Liver (tissue), 9 donors: ENCODE data around the gene BCAT1. TPM values are rescaled to one million over a fixed set of nuclear protein-coding genes. Genes with fewer than 3 reads are reported as not detected.

Experiments
- DNase-seq: peaks from one replicate; pipeline ENCODE4 v3.0.0-alpha.2; 2017; ENCODE audit warnings: low spot score
- H3K27ac ChIP-seq, 2 donors: one replicate each; pipeline ENCODE4 v1.7.0; 2013; ENCODE audit warnings: inconsistent platforms in 2 of 2, low read length in 2 of 2, control low read depth in 1 of 2, low read depth in 1 of 2, mild to moderate bottlenecking in 1 of 2
- H3K27me3 ChIP-seq, 4 donors: one replicate each; pipeline versions ENCODE4 v1.6.1 to v1.7.0; 2013; ENCODE audit warnings: low read length in 3 of 4, inconsistent platforms in 1 of 4, mild to moderate bottlenecking in 1 of 4, moderate library complexity in 1 of 4; ENCODE audit not compliant: control insufficient read depth in 4 of 4, insufficient read depth in 4 of 4
- H3K36me3 ChIP-seq, 4 donors: one replicate each; pipeline versions ENCODE4 v1.6.1 to v1.7.0; 2013; ENCODE audit warnings: low read length in 3 of 4, mild to moderate bottlenecking in 3 of 4, low read depth in 1 of 4, moderate library complexity in 1 of 4; ENCODE audit not compliant: control insufficient read depth in 4 of 4, insufficient read depth in 3 of 4
- H3K4me1 ChIP-seq, 4 donors: one replicate each; pipeline versions ENCODE4 v1.6.1 to v1.7.0; 2013; ENCODE audit warnings: low read length in 3 of 4, mild to moderate bottlenecking in 3 of 4, moderate library complexity in 1 of 4; ENCODE audit not compliant: control insufficient read depth in 4 of 4, insufficient read depth in 4 of 4
- H3K4me3 ChIP-seq, 3 donors: one replicate each; pipeline versions ENCODE4 v1.6.1 to v1.7.0; 2013; ENCODE audit warnings: low read length in 3 of 3, control low read depth in 1 of 3, low read depth in 1 of 3, mild to moderate bottlenecking in 1 of 3
- H3K9ac ChIP-seq, 2 donors: one replicate each; pipeline ENCODE4 v1.7.0; 2013; ENCODE audit warnings: low read length in 2 of 2, mild to moderate bottlenecking in 2 of 2, moderate library complexity in 2 of 2, control low read depth in 1 of 2, low read depth in 1 of 2
- H3K9me3 ChIP-seq, 4 donors: one replicate each; pipeline versions ENCODE4 v1.6.1 to v1.7.0; 2013; ENCODE audit warnings: low read length in 3 of 4; ENCODE audit not compliant: control insufficient read depth in 4 of 4
- FOXA1 ChIP-seq: IDR thresholded peaks from 2 replicates; pipeline ENCODE4 v1.6.1; 2016; ENCODE audit warnings: antibody characterized with exemption
- HNF4A ChIP-seq, 2 donors: conservative IDR thresholded peaks; 2 replicates each; pipeline ENCODE4 v1.6.1; 2016; ENCODE audit warnings: antibody characterized with exemption in 2 of 2, mild to moderate bottlenecking in 2 of 2
- JUND ChIP-seq, 2 donors: IDR thresholded peaks; 2 replicates each; pipeline ENCODE4 v1.6.1; 2016; ENCODE audit warnings: antibody characterized with exemption in 2 of 2
- RXRA ChIP-seq, 2 donors: IDR thresholded peaks; 2 replicates each; pipeline ENCODE4 v1.6.1; 2017 to 2018; ENCODE audit warnings: antibody characterized with exemption in 2 of 2, mild to moderate bottlenecking in 1 of 2
- SP1 ChIP-seq: IDR thresholded peaks from 2 replicates; pipeline ENCODE4 v1.6.1; 2018; ENCODE audit warnings: antibody characterized with exemption, mild to moderate bottlenecking
- TAF1 ChIP-seq: conservative IDR thresholded peaks from 2 replicates; pipeline ENCODE4 v1.6.1; 2016; ENCODE audit warnings: antibody characterized with exemption, mild to moderate bottlenecking
- YY1 ChIP-seq: IDR thresholded peaks from 2 replicates; pipeline ENCODE4 v1.6.1; 2016; ENCODE audit warnings: antibody characterized with exemption, mild to moderate bottlenecking
- whole genome bisulfite sequencing: extraction: QIAGEN DNeasy Blood & Tissue Kit; methylation state at CpG from one replicate; pipeline ENCODE4 v1.1.7; 2013; 5-methylcytosine and 5-hydroxymethylcytosine counted together
- polyA plus RNA-seq, 2 donors: library from polyadenylated mRNA; stranded (reverse) in 1 of 2; unstranded in 1 of 2; fragments of 200-250 nt in 1 of 2; fragments of >200 nt in 1 of 2; fragmentation: Nextera tagmentation in 1 of 2; extraction: Ambion mirVana in 1 of 2; gene quantifications; one replicate each; pipeline versions ENCODE4 v1.2.1 to v1.2.3, GENCODE V29; 2013 to 2015
- total RNA-seq, 2 donors: library from RNA; depleted of rRNA; stranded (reverse); fragments of >200 nt; gene quantifications; one replicate each; pipeline ENCODE4 v1.2.3, GENCODE V29; 2014
- TF ChIP-seq, protein P1 (sequence below): IDR thresholded peaks from 2 replicates; pipeline ENCODE4 v1.6.1; 2016; ENCODE audit warnings: antibody characterized with exemption, mild to moderate bottlenecking
- TF ChIP-seq, protein P2 (sequence below): fragments of 150-350 bp; IDR thresholded peaks from 2 replicates; pipeline ENCODE4 v1.5.1; 2017; ENCODE audit warnings: improper control_type of control experiment, low read depth, low read length; ENCODE audit not compliant: missing input control
- TF ChIP-seq, protein P3 (sequence below): IDR thresholded peaks from 2 replicates; pipeline ENCODE4 v1.6.1; 2016; ENCODE audit warnings: antibody characterized with exemption
- TF ChIP-seq, protein P4 (sequence below): IDR thresholded peaks from 2 replicates; pipeline ENCODE4 v1.6.1; 2016; ENCODE audit warnings: antibody characterized with exemption
- TF ChIP-seq, protein P5 (sequence below): IDR thresholded peaks from 2 replicates; pipeline ENCODE4 v1.6.1; 2016; ENCODE audit warnings: antibody characterized with exemption
- donor health status: healthy.
- donor health status: healthy.
- donor health status: healthy.
- donor health status: healthy.
- donor health status: healthy.

The BCAT1 gene
- total and polyA plus RNA-seq, 4 donors, result 0.14 to 10.0 (median 0.85) TPM

- H3K9ac ChIP-seq, result no peak overlapping the region
- WGBS, result 91% methylated on average over 3 of the region's 3 CpGs
- H3K27ac ChIP-seq, result no peak overlapping the region
- no peaks in the 10 kb centered on the region for H3K36me3 ChIP-seq
- peaks cover 0 to 2% (median 0%) of the 10 kb centered on the region in 4 donors for H3K27me3 ChIP-seq
- no peak overlapping the region for H3K4me3 ChIP-seq
- H3K9me3 ChIP-seq, result no peaks in the 10 kb centered on the region
- DNase-seq, result no peak
- H3K4me1 ChIP-seq, result no peaks in the 10 kb centered on the region
- TF ChIP-seq FOXA1 (no peak), YY1 (no peak), TAF1 (no peak), SP1 (no peak), RXRA (IDR thresholded peaks at IDR 0.05) (no peak), JUND (IDR thresholded peaks at IDR 0.05) (no peak), HNF4A (conservative IDR thresholded peaks at IDR 0.05) (no peak)
- TF ChIP-seq, protein P1, sequence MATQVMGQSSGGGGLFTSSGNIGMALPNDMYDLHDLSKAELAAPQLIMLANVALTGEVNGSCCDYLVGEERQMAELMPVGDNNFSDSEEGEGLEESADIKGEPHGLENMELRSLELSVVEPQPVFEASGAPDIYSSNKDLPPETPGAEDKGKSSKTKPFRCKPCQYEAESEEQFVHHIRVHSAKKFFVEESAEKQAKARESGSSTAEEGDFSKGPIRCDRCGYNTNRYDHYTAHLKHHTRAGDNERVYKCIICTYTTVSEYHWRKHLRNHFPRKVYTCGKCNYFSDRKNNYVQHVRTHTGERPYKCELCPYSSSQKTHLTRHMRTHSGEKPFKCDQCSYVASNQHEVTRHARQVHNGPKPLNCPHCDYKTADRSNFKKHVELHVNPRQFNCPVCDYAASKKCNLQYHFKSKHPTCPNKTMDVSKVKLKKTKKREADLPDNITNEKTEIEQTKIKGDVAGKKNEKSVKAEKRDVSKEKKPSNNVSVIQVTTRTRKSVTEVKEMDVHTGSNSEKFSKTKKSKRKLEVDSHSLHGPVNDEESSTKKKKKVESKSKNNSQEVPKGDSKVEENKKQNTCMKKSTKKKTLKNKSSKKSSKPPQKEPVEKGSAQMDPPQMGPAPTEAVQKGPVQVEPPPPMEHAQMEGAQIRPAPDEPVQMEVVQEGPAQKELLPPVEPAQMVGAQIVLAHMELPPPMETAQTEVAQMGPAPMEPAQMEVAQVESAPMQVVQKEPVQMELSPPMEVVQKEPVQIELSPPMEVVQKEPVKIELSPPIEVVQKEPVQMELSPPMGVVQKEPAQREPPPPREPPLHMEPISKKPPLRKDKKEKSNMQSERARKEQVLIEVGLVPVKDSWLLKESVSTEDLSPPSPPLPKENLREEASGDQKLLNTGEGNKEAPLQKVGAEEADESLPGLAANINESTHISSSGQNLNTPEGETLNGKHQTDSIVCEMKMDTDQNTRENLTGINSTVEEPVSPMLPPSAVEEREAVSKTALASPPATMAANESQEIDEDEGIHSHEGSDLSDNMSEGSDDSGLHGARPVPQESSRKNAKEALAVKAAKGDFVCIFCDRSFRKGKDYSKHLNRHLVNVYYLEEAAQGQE, result no peak
- TF ChIP-seq, protein P2, sequence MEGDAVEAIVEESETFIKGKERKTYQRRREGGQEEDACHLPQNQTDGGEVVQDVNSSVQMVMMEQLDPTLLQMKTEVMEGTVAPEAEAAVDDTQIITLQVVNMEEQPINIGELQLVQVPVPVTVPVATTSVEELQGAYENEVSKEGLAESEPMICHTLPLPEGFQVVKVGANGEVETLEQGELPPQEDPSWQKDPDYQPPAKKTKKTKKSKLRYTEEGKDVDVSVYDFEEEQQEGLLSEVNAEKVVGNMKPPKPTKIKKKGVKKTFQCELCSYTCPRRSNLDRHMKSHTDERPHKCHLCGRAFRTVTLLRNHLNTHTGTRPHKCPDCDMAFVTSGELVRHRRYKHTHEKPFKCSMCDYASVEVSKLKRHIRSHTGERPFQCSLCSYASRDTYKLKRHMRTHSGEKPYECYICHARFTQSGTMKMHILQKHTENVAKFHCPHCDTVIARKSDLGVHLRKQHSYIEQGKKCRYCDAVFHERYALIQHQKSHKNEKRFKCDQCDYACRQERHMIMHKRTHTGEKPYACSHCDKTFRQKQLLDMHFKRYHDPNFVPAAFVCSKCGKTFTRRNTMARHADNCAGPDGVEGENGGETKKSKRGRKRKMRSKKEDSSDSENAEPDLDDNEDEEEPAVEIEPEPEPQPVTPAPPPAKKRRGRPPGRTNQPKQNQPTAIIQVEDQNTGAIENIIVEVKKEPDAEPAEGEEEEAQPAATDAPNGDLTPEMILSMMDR, result no peak
- TF ChIP-seq, protein P3, sequence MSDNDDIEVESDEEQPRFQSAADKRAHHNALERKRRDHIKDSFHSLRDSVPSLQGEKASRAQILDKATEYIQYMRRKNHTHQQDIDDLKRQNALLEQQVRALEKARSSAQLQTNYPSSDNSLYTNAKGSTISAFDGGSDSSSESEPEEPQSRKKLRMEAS, result no peak
- TF ChIP-seq, protein P4, sequence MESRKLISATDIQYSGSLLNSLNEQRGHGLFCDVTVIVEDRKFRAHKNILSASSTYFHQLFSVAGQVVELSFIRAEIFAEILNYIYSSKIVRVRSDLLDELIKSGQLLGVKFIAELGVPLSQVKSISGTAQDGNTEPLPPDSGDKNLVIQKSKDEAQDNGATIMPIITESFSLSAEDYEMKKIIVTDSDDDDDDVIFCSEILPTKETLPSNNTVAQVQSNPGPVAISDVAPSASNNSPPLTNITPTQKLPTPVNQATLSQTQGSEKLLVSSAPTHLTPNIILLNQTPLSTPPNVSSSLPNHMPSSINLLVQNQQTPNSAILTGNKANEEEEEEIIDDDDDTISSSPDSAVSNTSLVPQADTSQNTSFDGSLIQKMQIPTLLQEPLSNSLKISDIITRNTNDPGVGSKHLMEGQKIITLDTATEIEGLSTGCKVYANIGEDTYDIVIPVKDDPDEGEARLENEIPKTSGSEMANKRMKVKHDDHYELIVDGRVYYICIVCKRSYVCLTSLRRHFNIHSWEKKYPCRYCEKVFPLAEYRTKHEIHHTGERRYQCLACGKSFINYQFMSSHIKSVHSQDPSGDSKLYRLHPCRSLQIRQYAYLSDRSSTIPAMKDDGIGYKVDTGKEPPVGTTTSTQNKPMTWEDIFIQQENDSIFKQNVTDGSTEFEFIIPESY, result no peak
Measured at GRCh38 chr12:24845615-24846014, 103.3 kb downstream of the BCAT1 start.

- H3K9me3 ChIP-seq, result no peaks in the 10 kb centered on the region
- H3K4me1 ChIP-seq, result no peaks in the 10 kb centered on the region
- DNase-seq, result no peak
- no peaks in the 10 kb centered on the region for H3K36me3 ChIP-seq
- WGBS, result 70% methylated on average over 1 of the region's 1 CpG
- no peak overlapping the region for H3K9ac ChIP-seq
- no peaks in the 10 kb centered on the region for H3K27me3 ChIP-seq
- no peak overlapping the region for H3K27ac ChIP-seq
- no peak overlapping the region for H3K4me3 ChIP-seq
- TF ChIP-seq JUND (IDR thresholded peaks at IDR 0.05) (no peak), RXRA (IDR thresholded peaks at IDR 0.05) (no peak)
- TF ChIP-seq, protein P5, sequence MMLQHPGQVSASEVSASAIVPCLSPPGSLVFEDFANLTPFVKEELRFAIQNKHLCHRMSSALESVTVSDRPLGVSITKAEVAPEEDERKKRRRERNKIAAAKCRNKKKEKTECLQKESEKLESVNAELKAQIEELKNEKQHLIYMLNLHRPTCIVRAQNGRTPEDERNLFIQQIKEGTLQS, result no peak
Measured at GRCh38 chr12:24840046-24840800, 108.7 kb downstream of the BCAT1 start.
